SU-DHL-6 (cell line): ENCODE results near the gene TMEM130.

Source experiments
- H2AFZ ChIP-seq: fragments of 200-600 bp; sonication (generic); 2 replicates; pipeline ENCODE4 v1.6.1; 2014; ENCODE audit warnings: low read depth, mild to moderate bottlenecking, moderate library complexity, mixed read lengths, antibody characterized with exemption, low read length; ENCODE audit not compliant: severe bottlenecking
- H3F3A ChIP-seq: fragments of 200-600 bp; shearing (Covaris generic); 2 replicates; pipeline ENCODE4 v1.6.0; 2016; ENCODE audit warnings: antibody characterized with exemption, mild to moderate bottlenecking; ENCODE audit not compliant: insufficient read depth
- H3K27ac ChIP-seq: fragments of 200-600 bp; sonication (generic); 2 replicates; pipeline ENCODE4 v1.5.1; 2016; ENCODE audit warnings: low read depth, mild to moderate bottlenecking, low read length, moderate library complexity, mixed read lengths
- H3K27me3 ChIP-seq: fragments of 200-600 bp; sonication (generic), shearing (Covaris generic); 2 replicates; pipeline ENCODE4 v1.6.0; 2014; ENCODE audit warnings: mild to moderate bottlenecking, low read length
- H3K36me3 ChIP-seq: fragments of 200-600 bp; sonication (generic); 2 replicates; pipeline ENCODE4 v1.6.1; 2014; ENCODE audit warnings: mild to moderate bottlenecking, low read length, mixed read lengths
- H3K4me2 ChIP-seq: fragments of 300-600, 200-600 bp; shearing (Covaris generic), sonication (generic); 2 replicates; pipeline ENCODE4 v1.6.0; 2014; ENCODE audit warnings: low read length, low read depth, mild to moderate bottlenecking; ENCODE audit not compliant: poor library complexity, severe bottlenecking
- H3K4me3 ChIP-seq: fragments of 200-600 bp; sonication (generic); 2 replicates; pipeline ENCODE4 v1.5.1; 2014; ENCODE audit warnings: antibody characterized with exemption, low read length, mild to moderate bottlenecking, mixed read lengths; ENCODE audit not compliant: insufficient read depth, poor library complexity, severe bottlenecking
- H3K79me2 ChIP-seq: fragments of 200-600 bp; sonication (generic); 2 replicates; pipeline ENCODE4 v1.6.1; 2014; ENCODE audit warnings: mild to moderate bottlenecking, low read length, moderate library complexity; ENCODE audit not compliant: insufficient read depth
- H3K9ac ChIP-seq: fragments of 200-600 bp; sonication (generic); 2 replicates; pipeline ENCODE4 v1.7.0; 2014; ENCODE audit warnings: mild to moderate bottlenecking, low read length
- H3K9me2 ChIP-seq: fragments of 200-600 bp; sonication (generic); replicated peaks from 2 replicates; pipeline ENCODE4 v1.6.1; 2014; ENCODE audit warnings: low read length; ENCODE audit not compliant: insufficient read depth
- H3K9me3 ChIP-seq: fragments of 200-600 bp; sonication (generic); 2 replicates; pipeline ENCODE4 v1.6.1; 2014; ENCODE audit warnings: low read length, mixed read lengths; ENCODE audit not compliant: insufficient read depth
- H4K20me1 ChIP-seq: fragments of 200-600 bp; sonication (generic); 2 replicates; pipeline ENCODE4 v1.6.1; 2014; ENCODE audit warnings: low read depth, mild to moderate bottlenecking, antibody characterized with exemption, low read length, moderate library complexity, mixed read lengths
- CTCF ChIP-seq: fragments of 200-600 bp; sonication (generic); IDR thresholded peaks from one replicate; pipeline ENCODE4 v1.5.1; 2017; ENCODE audit warnings: antibody characterized with exemption, mild to moderate bottlenecking, low read length, moderate library complexity; ENCODE audit not compliant: insufficient read depth, poor library complexity, severe bottlenecking
- EZH2phosphoT487 ChIP-seq: fragments of 200-600 bp; sonication (generic), shearing (Covaris generic); conservative IDR thresholded peaks from 2 replicates; pipeline ENCODE4 v1.6.1; 2018; ENCODE audit warnings: mild to moderate bottlenecking, antibody characterized with exemption, low read length, moderate library complexity, mixed read lengths

Gene TMEM130

GRCh38 chr7:98879198-98879978, 9.6 kb upstream of the TMEM130 start:
- H3K9me2 ChIP-seq = no peaks in the 10 kb centered on the region
- H3F3A ChIP-seq = peaks cover 7% of the 10 kb centered on the region; the same call in 1 of the 2 replicates
- TF ChIP-seq EZH2phosphoT487 = no peak
- peak; percentile 2 for TF ChIP-seq CTCF
- peak overlapping the region; percentile 89 for H3K4me3 ChIP-seq
- H3K27me3 ChIP-seq = no peaks in the 10 kb centered on the region
- peak overlapping the region; percentile 88 for H2AFZ ChIP-seq
- peaks cover 42% of the 10 kb centered on the region for H3K79me2 ChIP-seq
- H4K20me1 ChIP-seq = peaks cover under 1% of the 10 kb centered on the region; the same call in 1 of the 2 replicates
- H3K36me3 ChIP-seq = peaks cover 25% of the 10 kb centered on the region
- H3K9ac ChIP-seq = peak overlapping the region; percentile 96
- peak overlapping the region; percentile 79 for H3K27ac ChIP-seq
- peak overlapping the region; percentile 92 for H3K4me2 ChIP-seq
- no peaks in the 10 kb centered on the region for H3K9me3 ChIP-seq

GRCh38 chr7:98878365-98879197, 8.8 kb upstream of the TMEM130 start, which contains the start of gene TRRAP:
TSS of gene TRRAP (plus strand) at chr7:98878532. CDS start at chr7:98881151, 2,619 bp downstream.
- Histone ChIP-seq H3K9ac (peak within 1 kb of the TSS; percentile 96), H2AFZ (peak within 1 kb of the TSS; percentile 88), H3K9me3 (no peaks in the 10 kb centered on the region), H3K9me2 (no peaks in the 10 kb centered on the region), H3K4me3 (peak within 1 kb of the TSS; percentile 89), H3K27ac (peak within 1 kb of the TSS; percentile 79), H3K36me3 (peaks cover 21% of the 10 kb centered on the region), H3K27me3 (no peaks in the 10 kb centered on the region), H3K79me2 (peaks cover 35% of the 10 kb centered on the region), H3F3A (peaks cover 7% of the 10 kb centered on the region; the same call in 1 of the 2 replicates), H3K4me2 (peak within 1 kb of the TSS; percentile 92), H4K20me1 (no peaks in the 10 kb centered on the region)
- TF ChIP-seq CTCF (peak; percentile 92), EZH2phosphoT487 (no peak)

DNA sequence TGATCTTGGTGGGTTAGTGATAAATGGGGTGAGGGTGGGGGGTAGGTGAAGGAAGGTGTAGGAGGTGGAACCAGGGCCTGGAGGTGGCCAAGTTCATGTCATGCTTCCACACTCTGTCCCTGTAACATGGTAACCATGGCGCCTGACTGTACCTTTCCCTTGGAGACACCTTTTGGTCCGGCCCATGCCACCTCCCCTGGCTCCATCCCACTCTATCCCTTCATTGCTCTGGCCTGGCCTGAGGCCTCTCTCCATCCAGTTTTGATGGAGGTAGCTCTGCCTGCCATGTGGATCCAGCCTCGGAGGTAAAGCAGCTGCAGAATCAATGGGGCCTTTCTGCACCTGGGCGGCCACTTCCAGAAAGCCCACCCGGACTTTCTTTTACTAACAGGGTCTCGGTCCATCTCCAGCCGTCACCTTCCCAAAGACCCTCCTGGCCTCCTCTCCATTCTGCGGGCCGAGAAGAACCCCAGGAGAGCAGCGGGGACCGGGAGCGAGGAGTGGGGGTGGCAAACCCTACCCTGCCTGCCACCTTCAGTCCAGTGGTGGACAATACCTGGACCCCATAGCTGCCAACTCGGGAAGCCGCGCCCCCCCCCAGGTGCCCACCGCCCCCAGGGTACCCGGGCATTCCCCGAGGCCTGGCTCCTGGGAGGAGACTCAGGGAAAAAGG, 8.0 kb upstream of the TMEM130 start:
- H3K36me3 ChIP-seq = peaks cover 15% of the 10 kb centered on the region
- peak overlapping the region; percentile 89 for H3K4me3 ChIP-seq
- H3K9me2 ChIP-seq = no peaks in the 10 kb centered on the region
- peaks cover 8% of the 10 kb centered on the region; the same call in 1 of the 2 replicates for H3F3A ChIP-seq
- peaks cover 31% of the 10 kb centered on the region for H3K79me2 ChIP-seq
- peak overlapping the region; percentile 77 for H2AFZ ChIP-seq
- peak overlapping the region; percentile 96 for H3K9ac ChIP-seq
- H3K9me3 ChIP-seq = no peaks in the 10 kb centered on the region
- H3K27ac ChIP-seq = no peak overlapping the region
- H4K20me1 ChIP-seq = no peaks in the 10 kb centered on the region
- H3K4me2 ChIP-seq = peak overlapping the region; percentile 92
- no peak for TF ChIP-seq EZH2phosphoT487
- no peak for TF ChIP-seq CTCF
- no peaks in the 10 kb centered on the region for H3K27me3 ChIP-seq
